SIG-M5 treated with dmso at 0.1 percent for 504 hours (cell line): ENCODE data around the gene BAZ2B.
"Not testable (repeated sequence)": the region's sequence is repeated elsewhere in the genome, so short reads cannot be mapped to it uniquely, and the experiment has no call there.

Experiments
- DNase-seq: peaks from one replicate; lab custom pipeline; 2025; ENCODE audit not compliant: unreplicated experiment; lab: John Stamatoyannopoulos, UW

Gene BAZ2B

GRCh38 chr2:159438720-159439353, 177.5 kb downstream of the BAZ2B start:
- no peak for DNase-seq

- no peak for DNase-seq
These were observed 178.1 kb downstream of the BAZ2B start for GRCh38 chr2:159438284-159438683.

GRCh38 chr2:159432610-159433009, 183.7 kb downstream of the BAZ2B start:
- DNase-seq, result no peak

GRCh38 chr2:159427048-159427447, 189.3 kb downstream of the BAZ2B start:
- no peak for DNase-seq

GRCh38 chr2:159419403-159419802, 196.9 kb downstream of the BAZ2B start:
- no peak for DNase-seq

GRCh38 chr2:159411460-159411859, 204.9 kb downstream of the BAZ2B start:
- no peak for DNase-seq

GRCh38 chr2:159410276-159410675, 206.1 kb downstream of the BAZ2B start:
- no peak for DNase-seq

- no peak for DNase-seq
These were observed 207.1 kb downstream of the BAZ2B start for GRCh38 chr2:159409116-159409800.

- no peak for DNase-seq
These were observed 213.6 kb downstream of the BAZ2B start for GRCh38 chr2:159402790-159403189.

GRCh38 chr2:159402160-159402559, 214.2 kb downstream of the BAZ2B start:
- DNase-seq, result not testable (repeated sequence)

GRCh38 chr2:159399716-159400415, 216.5 kb downstream of the BAZ2B start:
- peak; percentile 21 for DNase-seq

- no peak for DNase-seq
These were observed 219.5 kb downstream of the BAZ2B start for GRCh38 chr2:159396799-159397198.

- no peak for DNase-seq
These were observed 233.8 kb downstream of the BAZ2B start for GRCh38 chr2:159382447-159383028.

- no peak for DNase-seq
These were observed 234.8 kb downstream of the BAZ2B start for GRCh38 chr2:159381574-159381973.

- no peak for DNase-seq
These were observed 235.6 kb downstream of the BAZ2B start for GRCh38 chr2:159380685-159381239.

GRCh38 chr2:159379181-159379580, 237.2 kb downstream of the BAZ2B start:
- no peak for DNase-seq

GRCh38 chr2:159375241-159375640, 241.1 kb downstream of the BAZ2B start:
- no peak for DNase-seq

GRCh38 chr2:159371506-159371905, 244.8 kb downstream of the BAZ2B start:
- no peak for DNase-seq

GRCh38 chr2:159366538-159366937, 249.8 kb downstream of the BAZ2B start:
- DNase-seq, result no peak

GRCh38 chr2:159362816-159363251, 253.5 kb downstream of the BAZ2B start:
- peak; percentile 6 for DNase-seq

GRCh38 chr2:159362094-159362493, 254.3 kb downstream of the BAZ2B start:
- no peak for DNase-seq
